HepG2 (cell line): ENCODE results near the gene ZFP36L2. TPM values are rescaled to one million over a fixed set of nuclear protein-coding genes. Genes with fewer than 3 reads are reported as not detected.

Source experiments
- E2F5 ChIP-seq: sonication (generic); formaldehyde crosslinking; conservative IDR thresholded peaks from 2 replicates; pipeline ENCODE4 v1.4.0; 2020; ENCODE audit warnings: missing genetic modification reagents
- MEIS1 ChIP-seq: sonication (generic); formaldehyde crosslinking; IDR thresholded peaks from 2 replicates; pipeline ENCODE4 v1.9.0; 2021; ENCODE audit warnings: mild to moderate bottlenecking, missing genetic modification reagents, moderate library complexity, borderline replicate concordance
- NCOA2 ChIP-seq: sonication (generic); formaldehyde crosslinking; IDR thresholded peaks from 2 replicates; pipeline ENCODE4 v1.8.0; 2022; ENCODE audit warnings: inconsistent platforms
- RFX1 ChIP-seq: fragments of 450-650 bp; IDR thresholded peaks from 2 replicates; pipeline ENCODE4 v1.6.1; 2017
- THAP7 ChIP-seq: sonication (generic); formaldehyde crosslinking; IDR thresholded peaks from 2 replicates; pipeline ENCODE4 v1.8.1; 2023; ENCODE audit warnings: mild to moderate bottlenecking, missing genetic modification reagents
- ZBTB25 ChIP-seq: IDR thresholded peaks from 2 replicates; pipeline ENCODE4 v1.6.1; 2018; ENCODE audit warnings: missing genetic modification reagents
- ZNF225 ChIP-seq: sonication (generic); formaldehyde crosslinking; IDR thresholded peaks from 2 replicates; pipeline ENCODE4 v1.4.0; 2020; ENCODE audit warnings: mild to moderate bottlenecking, missing genetic modification reagents
- ZNF496 ChIP-seq: sonication (generic); formaldehyde crosslinking; IDR thresholded peaks from 2 replicates; pipeline ENCODE4 v1.8.1; 2023; ENCODE audit warnings: mild to moderate bottlenecking, moderate library complexity, missing genetic modification reagents; ENCODE audit not compliant: insufficient replicate concordance
- ZNF567 ChIP-seq: sonication (generic); formaldehyde crosslinking; IDR thresholded peaks from 2 replicates; pipeline ENCODE4 v1.8.1; 2023; ENCODE audit warnings: mild to moderate bottlenecking, missing genetic modification reagents, borderline replicate concordance
- ZNF569 ChIP-seq: sonication (generic); formaldehyde crosslinking; IDR thresholded peaks from 2 replicates; pipeline ENCODE4 v1.5.0; 2020; ENCODE audit warnings: mild to moderate bottlenecking, missing genetic modification reagents, moderate library complexity, borderline replicate concordance
- polyA plus RNA-seq, 8 experiments: library from polyadenylated mRNA; depleted of rRNA in 3 of 8; stranded (reverse) in 7 of 8; unstranded in 1 of 8; fragments of >200 nt; fragmentation: Illumina TruSeq in 4 of 8; extraction: Trizol in 4 of 8; gene quantifications; 2 replicates each; pipeline versions ENCODE4 v1.2.1 to v1.2.3, GENCODE V29; 2011 to 2016; ENCODE audit warnings: low read depth in 4 of 8, missing spikeins in 1 of 8, mixed read lengths in 1 of 8; ENCODE audit not compliant: insufficient read depth in 1 of 8
- total RNA-seq, 5 experiments: library from RNA; depleted of rRNA; stranded (reverse); fragments of >200 nt; fragmentation: Illumina TruSeq; extraction: Trizol; gene quantifications; 2 replicates each; pipeline ENCODE4 v1.2.3, GENCODE V29; 2016; ENCODE audit warnings: low read depth in 1 of 5
- TF ChIP-seq, protein P1 (sequence below): sonication (generic); formaldehyde crosslinking; IDR thresholded peaks from 2 replicates; pipeline ENCODE4 v1.4.0; 2020; ENCODE audit warnings: missing genetic modification reagents
- TF ChIP-seq, protein P2 (sequence below): IDR thresholded peaks from 2 replicates; pipeline ENCODE4 v1.6.1; 2016; ENCODE audit warnings: missing compliant biosample characterization, missing genetic modification reagents, borderline replicate concordance
- TF ChIP-seq, protein P3 (sequence below): sonication (generic); formaldehyde crosslinking; IDR thresholded peaks from 2 replicates; pipeline ENCODE4 v1.8.0; 2022; ENCODE audit warnings: missing genetic modification reagents, mild to moderate bottlenecking, moderate library complexity, borderline replicate concordance
- TF ChIP-seq, protein P4 (sequence below): sonication (generic); formaldehyde crosslinking; conservative IDR thresholded peaks from 2 replicates; pipeline ENCODE4 v1.4.0; 2020; ENCODE audit warnings: missing genetic modification reagents
- TF ChIP-seq, protein P5 (sequence below): sonication (generic); formaldehyde crosslinking; IDR thresholded peaks from 2 replicates; pipeline ENCODE4 v1.5.0; 2020; ENCODE audit warnings: mild to moderate bottlenecking, missing genetic modification reagents

Gene ZFP36L2
- total and polyA plus RNA-seq, 2 of the 13 experiments (the other 11 are each of a cell fraction or from before 2014, with no cell fraction given): 11.2 to 21.8 TPM

DNA sequence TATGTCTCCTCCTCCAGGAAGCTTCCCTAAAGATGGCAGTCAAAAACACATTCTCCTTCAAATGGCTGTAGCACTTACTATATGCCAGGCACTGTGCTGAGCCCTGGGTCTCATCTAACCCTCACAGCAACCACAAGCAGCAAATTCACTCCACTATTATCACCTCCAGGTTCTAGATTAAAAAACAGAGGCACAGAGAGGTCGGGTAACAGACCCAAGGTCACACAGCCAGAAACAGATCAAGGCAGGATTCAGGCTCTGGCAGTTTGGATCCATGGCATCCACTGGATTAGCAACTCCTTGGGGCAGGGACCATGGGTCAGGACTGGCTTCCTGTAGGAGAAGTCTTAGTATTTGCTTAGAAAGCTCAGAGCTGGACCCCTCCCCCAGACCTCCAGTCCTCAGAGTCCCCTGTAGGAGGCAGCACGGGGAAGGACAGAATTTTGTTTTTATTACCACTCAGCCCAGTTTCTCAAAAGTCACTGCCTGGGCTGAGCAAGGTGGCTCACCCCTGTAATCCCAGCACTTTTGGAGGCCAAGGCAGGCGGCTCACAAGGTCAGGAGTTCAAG, 34.4 kb downstream of the ZFP36L2 start (continued):
- TF ChIP-seq ZNF569 (no peak), NCOA2 (CRISPR knock-in tag) (no peak), ZNF496 (CRISPR knock-in tag) (no peak), E2F5 (no peak), ZBTB25 (CRISPR knock-in tag) (no peak), MEIS1 (CRISPR knock-in tag) (no peak), THAP7 (no peak), RFX1 (no peak), ZNF567 (CRISPR knock-in tag) (no peak), ZNF225 (CRISPR knock-in tag) (no peak)
- TF ChIP-seq, protein P1, sequence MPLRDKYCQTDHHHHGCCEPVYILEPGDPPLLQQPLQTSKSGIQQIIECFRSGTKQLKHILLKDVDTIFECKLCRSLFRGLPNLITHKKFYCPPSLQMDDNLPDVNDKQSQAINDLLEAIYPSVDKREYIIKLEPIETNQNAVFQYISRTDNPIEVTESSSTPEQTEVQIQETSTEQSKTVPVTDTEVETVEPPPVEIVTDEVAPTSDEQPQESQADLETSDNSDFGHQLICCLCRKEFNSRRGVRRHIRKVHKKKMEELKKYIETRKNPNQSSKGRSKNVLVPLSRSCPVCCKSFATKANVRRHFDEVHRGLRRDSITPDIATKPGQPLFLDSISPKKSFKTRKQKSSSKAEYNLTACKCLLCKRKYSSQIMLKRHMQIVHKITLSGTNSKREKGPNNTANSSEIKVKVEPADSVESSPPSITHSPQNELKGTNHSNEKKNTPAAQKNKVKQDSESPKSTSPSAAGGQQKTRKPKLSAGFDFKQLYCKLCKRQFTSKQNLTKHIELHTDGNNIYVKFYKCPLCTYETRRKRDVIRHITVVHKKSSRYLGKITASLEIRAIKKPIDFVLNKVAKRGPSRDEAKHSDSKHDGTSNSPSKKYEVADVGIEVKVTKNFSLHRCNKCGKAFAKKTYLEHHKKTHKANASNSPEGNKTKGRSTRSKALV: no peak
- TF ChIP-seq, protein P2, sequence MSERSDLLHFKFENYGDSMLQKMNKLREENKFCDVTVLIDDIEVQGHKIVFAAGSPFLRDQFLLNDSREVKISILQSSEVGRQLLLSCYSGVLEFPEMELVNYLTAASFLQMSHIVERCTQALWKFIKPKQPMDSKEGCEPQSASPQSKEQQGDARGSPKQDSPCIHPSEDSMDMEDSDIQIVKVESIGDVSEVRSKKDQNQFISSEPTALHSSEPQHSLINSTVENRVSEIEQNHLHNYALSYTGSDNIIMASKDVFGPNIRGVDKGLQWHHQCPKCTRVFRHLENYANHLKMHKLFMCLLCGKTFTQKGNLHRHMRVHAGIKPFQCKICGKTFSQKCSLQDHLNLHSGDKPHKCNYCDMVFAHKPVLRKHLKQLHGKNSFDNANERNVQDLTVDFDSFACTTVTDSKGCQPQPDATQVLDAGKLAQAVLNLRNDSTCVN: no peak
- TF ChIP-seq, protein P3, sequence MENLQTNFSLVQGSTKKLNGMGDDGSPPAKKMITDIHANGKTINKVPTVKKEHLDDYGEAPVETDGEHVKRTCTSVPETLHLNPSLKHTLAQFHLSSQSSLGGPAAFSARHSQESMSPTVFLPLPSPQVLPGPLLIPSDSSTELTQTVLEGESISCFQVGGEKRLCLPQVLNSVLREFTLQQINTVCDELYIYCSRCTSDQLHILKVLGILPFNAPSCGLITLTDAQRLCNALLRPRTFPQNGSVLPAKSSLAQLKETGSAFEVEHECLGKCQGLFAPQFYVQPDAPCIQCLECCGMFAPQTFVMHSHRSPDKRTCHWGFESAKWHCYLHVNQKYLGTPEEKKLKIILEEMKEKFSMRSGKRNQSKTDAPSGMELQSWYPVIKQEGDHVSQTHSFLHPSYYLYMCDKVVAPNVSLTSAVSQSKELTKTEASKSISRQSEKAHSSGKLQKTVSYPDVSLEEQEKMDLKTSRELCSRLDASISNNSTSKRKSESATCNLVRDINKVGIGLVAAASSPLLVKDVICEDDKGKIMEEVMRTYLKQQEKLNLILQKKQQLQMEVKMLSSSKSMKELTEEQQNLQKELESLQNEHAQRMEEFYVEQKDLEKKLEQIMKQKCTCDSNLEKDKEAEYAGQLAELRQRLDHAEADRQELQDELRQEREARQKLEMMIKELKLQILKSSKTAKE: no peak
- TF ChIP-seq, protein P4, sequence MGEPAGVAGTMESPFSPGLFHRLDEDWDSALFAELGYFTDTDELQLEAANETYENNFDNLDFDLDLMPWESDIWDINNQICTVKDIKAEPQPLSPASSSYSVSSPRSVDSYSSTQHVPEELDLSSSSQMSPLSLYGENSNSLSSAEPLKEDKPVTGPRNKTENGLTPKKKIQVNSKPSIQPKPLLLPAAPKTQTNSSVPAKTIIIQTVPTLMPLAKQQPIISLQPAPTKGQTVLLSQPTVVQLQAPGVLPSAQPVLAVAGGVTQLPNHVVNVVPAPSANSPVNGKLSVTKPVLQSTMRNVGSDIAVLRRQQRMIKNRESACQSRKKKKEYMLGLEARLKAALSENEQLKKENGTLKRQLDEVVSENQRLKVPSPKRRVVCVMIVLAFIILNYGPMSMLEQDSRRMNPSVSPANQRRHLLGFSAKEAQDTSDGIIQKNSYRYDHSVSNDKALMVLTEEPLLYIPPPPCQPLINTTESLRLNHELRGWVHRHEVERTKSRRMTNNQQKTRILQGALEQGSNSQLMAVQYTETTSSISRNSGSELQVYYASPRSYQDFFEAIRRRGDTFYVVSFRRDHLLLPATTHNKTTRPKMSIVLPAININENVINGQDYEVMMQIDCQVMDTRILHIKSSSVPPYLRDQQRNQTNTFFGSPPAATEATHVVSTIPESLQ (CRISPR knock-in tag): no peak
- TF ChIP-seq, protein P5, sequence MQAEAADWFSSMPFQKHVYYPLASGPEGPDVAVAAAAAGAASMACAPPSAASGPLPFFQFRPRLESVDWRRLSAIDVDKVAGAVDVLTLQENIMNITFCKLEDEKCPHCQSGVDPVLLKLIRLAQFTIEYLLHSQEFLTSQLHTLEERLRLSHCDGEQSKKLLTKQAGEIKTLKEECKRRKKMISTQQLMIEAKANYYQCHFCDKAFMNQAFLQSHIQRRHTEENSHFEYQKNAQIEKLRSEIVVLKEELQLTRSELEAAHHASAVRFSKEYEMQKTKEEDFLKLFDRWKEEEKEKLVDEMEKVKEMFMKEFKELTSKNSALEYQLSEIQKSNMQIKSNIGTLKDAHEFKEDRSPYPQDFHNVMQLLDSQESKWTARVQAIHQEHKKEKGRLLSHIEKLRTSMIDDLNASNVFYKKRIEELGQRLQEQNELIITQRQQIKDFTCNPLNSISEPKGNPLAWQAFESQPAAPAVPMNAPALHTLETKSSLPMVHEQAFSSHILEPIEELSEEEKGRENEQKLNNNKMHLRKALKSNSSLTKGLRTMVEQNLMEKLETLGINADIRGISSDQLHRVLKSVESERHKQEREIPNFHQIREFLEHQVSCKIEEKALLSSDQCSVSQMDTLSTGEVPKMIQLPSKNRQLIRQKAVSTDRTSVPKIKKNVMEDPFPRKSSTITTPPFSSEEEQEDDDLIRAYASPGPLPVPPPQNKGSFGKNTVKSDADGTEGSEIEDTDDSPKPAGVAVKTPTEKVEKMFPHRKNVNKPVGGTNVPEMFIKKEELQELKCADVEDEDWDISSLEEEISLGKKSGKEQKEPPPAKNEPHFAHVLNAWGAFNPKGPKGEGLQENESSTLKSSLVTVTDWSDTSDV (CRISPR knock-in tag): no peak
